Measurements from ENCODE around the gene FUOM. TPM values are rescaled to one million over a fixed set of nuclear protein-coding genes. Genes with fewer than 3 reads are reported as not detected.

FUOM gene
- total RNA-seq, 2 experiments from 2014 or later, result 11.9 to 16.2 TPM

DNA sequence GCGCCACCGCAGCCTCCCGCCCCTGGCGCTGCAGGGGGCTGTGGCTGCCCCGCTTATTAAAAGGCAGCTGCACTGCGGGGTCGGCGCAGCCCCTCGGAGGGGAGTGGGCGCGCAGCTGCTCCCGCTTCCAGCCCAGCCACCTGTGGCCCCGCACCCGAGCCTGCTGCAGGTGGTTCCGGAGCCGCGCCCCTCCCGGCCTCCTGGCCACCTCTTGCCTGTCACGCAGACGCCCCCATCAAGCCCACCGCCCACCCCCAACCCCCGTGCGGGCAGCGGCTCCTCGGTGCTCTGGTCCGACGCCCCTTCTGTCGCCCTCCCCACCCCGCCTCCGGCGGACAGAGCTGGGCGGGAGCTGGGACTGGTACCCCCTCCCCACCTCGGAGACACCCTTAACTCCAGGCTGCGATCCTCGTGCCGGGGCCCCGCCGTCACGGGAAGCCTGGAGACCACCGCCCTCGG, 21.7 kb downstream of the FUOM start:
- Mint-ChIP-seq H3K4me3 (no peak overlapping the region), H3K27me3 (peaks cover 36% of the 10 kb centered on the region), H3K27ac (no peak overlapping the region), H3K4me1 (peaks cover 3% of the 10 kb centered on the region), H3K9me3 (no peaks in the 10 kb centered on the region), H3K36me3 (ENCODE audit: low read depth) (no peaks in the 10 kb centered on the region)
- ChIA-PET POLR2A (no interaction called here), CTCF (interaction anchor here (1.2 kb wide), 1 partner anchor 29 kb away, joined by 4 read pairs; no protein-coding TSS in a partner anchor)
- no peak for DNase-seq

DNA sequence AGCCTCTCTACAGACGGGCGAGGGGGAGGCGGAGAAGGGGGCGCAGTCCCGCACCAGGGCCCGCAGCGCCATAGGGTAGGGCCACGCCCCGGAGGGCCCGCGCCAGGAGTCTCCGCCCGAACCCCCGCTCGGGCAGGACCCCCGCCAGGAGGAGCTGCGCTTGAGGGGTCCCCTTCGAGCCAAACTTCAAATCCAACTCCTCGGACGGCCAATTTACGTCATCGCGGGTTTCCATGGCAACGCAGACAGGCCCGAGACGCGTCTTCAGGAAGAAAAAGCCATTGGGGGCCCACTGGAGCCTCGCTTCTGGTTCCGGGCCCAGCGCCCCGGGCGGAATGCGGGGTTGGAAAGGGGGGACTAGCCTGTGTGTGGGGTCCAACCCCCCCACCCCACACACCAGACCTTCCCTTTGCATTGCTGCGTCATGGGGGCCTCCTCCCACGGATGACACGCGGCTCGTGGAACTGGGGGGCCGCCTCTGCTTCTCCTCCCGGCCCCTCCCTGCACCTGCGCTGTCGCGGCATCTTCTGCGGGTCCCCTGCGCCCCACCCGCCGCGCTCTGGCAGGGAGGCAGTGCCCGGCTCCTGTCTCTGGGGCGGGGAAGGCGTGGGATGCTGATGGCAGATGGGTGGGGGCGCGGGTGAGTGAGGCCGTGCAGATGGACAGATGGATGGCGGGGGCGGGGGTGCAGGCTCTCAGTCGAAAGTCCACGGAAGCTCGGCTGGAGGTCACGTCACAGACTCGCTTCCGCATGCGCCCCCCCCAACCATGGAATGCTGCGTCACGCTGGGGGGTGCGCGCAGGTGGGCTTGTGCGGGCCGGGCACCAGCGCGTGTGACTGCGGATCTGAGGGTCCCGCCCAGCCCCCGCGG, 22.3 kb downstream of the FUOM start:
- peak overlapping the region; percentile 19 for H3K4me3 Mint-ChIP-seq
- CTCF ChIA-PET, result interaction anchor here (1.2 kb wide), 1 partner anchor 28 kb away, joined by 4 read pairs; no protein-coding TSS in a partner anchor
- H3K27ac Mint-ChIP-seq, result no peak overlapping the region
- no peaks in the 10 kb centered on the region for H3K9me3 Mint-ChIP-seq
- H3K27me3 Mint-ChIP-seq, result peaks cover 40% of the 10 kb centered on the region
- DNase-seq, result peak; percentile 78
- peaks cover 3% of the 10 kb centered on the region for H3K4me1 Mint-ChIP-seq
- POLR2A ChIA-PET, result no interaction called here
- no peaks in the 10 kb centered on the region for H3K36me3 Mint-ChIP-seq (ENCODE audit: low read depth)

DNA sequence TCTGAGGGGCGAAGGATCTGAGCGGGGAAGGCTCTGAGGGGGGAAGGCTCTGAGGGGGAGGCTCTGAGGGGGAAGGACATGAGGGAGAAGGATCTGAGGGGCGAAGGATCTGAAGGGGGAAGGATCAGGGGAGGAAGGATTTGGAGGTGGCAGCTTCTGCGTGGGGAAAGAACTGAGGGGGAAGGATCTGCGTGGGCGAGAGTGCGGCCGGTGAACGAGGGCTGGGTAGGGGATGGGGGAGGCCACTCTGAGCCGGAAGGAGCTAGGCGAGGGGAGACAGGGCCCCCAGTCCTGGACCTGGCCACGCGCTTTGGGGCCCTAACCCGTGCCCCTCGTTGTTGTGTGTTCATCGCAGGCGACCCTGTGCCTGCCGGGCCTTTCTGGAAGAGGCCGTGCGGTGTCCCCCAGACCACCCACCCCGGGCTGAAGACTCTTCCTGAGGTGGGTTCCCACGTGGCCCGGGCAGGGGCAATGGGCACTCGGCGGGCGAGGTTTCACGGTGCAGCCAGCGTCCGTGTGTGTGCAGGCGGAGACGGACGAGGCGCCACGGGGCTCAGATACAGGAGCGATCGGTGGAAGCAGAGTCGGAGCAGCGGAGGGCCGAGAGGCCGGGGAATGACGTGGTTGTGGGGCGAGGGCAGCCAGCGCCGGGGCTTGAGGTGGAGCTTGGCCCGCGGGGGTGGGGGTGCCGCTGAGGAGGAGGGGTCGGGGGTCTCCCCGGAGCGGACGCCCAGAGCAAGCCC, 23.1 kb downstream of the FUOM start:
- CTCF ChIA-PET, result interaction anchor here (1.3 kb wide), 1 partner anchor 9 kb away, joined by 4 read pairs; no protein-coding TSS in a partner anchor

DNA sequence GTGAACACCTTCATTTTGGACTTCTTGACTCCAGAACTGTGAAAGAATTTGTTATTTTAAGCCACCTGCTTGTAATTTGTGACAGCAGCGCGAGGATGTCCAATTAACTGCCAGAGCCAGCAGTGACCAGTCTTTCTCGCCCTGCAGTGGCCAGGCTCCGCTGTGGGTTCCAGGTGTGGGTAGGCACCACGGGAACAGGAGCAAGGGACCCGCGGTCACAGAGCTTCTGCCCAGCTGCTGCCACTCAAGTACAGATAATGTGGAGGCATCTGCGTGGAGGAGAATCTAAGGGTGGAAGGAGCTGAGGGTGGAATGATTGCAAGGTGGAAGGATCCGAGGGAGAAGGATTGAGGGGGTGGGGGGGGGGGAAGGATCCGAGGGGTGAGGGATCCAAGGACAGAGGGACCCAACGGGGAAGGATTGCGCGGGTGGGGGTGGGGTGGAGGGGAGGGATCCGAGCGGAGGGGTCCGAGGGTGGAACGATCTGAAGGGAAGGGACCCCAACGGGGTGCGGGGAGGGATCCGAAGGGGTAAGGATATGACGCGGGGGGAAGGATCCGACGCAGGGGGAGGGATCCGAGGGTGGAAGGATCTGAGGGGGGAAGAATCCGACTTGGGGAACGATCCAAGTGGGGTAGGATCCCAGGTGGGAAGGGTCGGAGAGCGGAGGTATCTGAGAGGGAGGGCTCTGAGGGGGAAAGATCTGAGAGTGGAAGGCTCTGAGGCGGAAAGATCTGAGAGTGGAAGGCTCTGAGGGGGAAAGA, 24.7 kb downstream of the FUOM start:
- no peak overlapping the region for H3K27ac Mint-ChIP-seq
- H3K27me3 Mint-ChIP-seq, result peaks cover 52% of the 10 kb centered on the region
- H3K36me3 Mint-ChIP-seq (ENCODE audit: low read depth), result no peaks in the 10 kb centered on the region
- no peak overlapping the region for H3K4me3 Mint-ChIP-seq
- no peaks in the 10 kb centered on the region for H3K9me3 Mint-ChIP-seq
- CTCF ChIA-PET, result no interaction called here
- POLR2A ChIA-PET, result no interaction called here
- no peak for DNase-seq
- H3K4me1 Mint-ChIP-seq, result peaks cover 5% of the 10 kb centered on the region

More for the DNA sequence above, 23.1 kb downstream of the FUOM start:
- H3K9me3 Mint-ChIP-seq, result no peaks in the 10 kb centered on the region
- H3K27me3 Mint-ChIP-seq, result peaks cover 42% of the 10 kb centered on the region
- DNase-seq, result no peak
- H3K27ac Mint-ChIP-seq, result no peak overlapping the region
- H3K4me1 Mint-ChIP-seq, result peaks cover 3% of the 10 kb centered on the region
- POLR2A ChIA-PET, result no interaction called here
- no peaks in the 10 kb centered on the region for H3K36me3 Mint-ChIP-seq (ENCODE audit: low read depth)
- H3K4me3 Mint-ChIP-seq, result no peak overlapping the region

DNA sequence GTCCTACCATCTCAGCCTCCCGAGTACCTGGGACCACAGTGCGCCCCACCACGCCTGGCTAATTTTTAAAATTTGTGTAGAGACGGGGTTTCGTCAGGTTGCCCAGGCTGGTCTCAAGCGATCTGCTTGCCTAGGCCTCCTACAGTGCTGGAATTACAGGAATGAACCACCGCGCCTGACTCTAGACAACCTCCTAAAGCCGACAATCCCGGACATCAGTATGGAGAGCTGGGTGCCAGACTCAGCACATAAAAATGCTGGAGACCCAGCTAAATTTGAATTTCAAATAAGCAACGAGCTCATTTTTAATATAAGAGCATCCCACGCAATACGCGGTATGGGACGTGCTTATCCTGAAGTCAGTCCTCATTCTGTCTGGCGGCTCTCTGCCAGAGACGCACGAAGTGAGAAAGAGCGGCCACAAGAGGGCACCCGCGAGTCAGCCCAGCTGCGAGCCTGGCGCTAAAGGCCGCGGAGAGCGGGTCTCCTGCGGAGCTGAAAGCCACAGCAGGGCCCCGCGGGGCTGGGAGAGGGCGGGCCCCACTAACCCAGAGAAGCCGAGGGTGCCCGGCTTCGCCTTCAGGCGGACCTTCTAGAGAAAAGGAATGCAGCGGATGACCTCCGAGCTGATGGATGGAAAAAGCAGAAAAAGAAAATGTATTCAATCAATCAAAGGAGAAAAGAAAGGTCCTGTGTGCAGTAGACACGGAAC, 28.2 kb downstream of the FUOM start:
- ChIA-PET POLR2A (no interaction called here), CTCF (interaction anchor here (0.6 to 2.0 kb wide), 25 partner anchors 10 to 291 kb away, joined by 3 to 23 read pairs (median 5); partner anchors contain the start of genes FUOM and PRAP1)
- peak overlapping the region; percentile 68 for H3K27ac Mint-ChIP-seq
- H3K36me3 Mint-ChIP-seq (ENCODE audit: low read depth), result no peaks in the 10 kb centered on the region
- H3K9me3 Mint-ChIP-seq, result no peaks in the 10 kb centered on the region
- H3K4me1 Mint-ChIP-seq, result peaks cover 7% of the 10 kb centered on the region
- H3K4me3 Mint-ChIP-seq, result peak overlapping the region; percentile 13
- H3K27me3 Mint-ChIP-seq, result peaks cover 64% of the 10 kb centered on the region
- peak; percentile 86 for DNase-seq

DNA sequence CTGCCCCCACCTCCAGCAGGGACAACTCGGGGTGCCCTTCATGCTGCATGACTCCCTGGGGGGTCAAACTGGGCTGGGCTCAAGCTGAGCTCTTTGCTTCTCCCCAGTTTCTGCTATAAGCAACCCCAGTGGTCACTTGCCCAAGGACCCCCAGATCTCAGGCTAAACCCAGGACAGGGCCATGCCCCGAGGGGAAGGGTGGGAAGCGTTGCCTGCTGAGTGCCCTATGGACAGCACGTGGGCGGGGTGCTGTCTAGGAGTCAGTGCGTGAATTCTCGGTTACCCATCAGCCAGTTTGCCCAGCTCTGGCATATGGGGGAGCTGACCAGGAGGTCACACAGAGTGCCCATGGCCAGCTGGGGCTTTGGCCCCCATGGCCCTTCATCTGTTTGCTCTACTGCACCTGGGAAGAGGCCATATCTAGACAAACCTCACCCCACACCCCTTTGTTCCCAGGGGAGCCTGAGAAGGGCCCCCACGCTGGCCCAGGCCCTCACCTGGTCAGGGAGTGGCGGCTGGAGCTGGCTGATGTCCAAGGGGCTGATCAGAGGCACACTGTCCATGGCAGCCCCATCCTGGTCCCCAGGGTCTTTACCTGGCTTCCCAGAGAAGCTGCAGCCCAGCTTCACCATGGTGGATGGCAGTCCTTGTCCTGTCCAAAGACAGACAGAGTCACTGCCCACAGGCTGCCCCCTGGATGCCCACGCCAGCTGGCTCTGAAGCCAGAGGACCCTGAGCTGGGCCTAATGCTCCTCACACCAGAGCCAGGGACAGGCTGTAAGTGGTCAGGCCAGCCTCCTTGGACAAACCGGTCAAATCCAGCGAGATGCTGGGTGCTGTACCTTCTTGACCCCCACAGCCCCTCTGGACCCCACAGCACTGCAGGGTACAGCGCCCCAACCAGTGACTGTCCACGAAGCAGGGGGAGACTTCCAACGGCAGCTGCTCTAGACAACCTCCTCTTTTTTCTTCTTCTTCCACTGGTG, 29.2 kb downstream of the FUOM start:
- DNase-seq, result no peak
- Mint-ChIP-seq H3K4me3 (no peak overlapping the region), H3K9me3 (no peaks in the 10 kb centered on the region), H3K4me1 (peaks cover 7% of the 10 kb centered on the region), H3K36me3 (ENCODE audit: low read depth) (no peaks in the 10 kb centered on the region), H3K27me3 (peaks cover 60% of the 10 kb centered on the region), H3K27ac (no peak overlapping the region)
- CTCF ChIA-PET, result interaction anchor here (1.0 to 2.0 kb wide), 20 partner anchors 9 to 292 kb away, joined by 3 to 23 read pairs (median 5); partner anchors contain the start of gene PRAP1
- POLR2A ChIA-PET, result no interaction called here

DNA sequence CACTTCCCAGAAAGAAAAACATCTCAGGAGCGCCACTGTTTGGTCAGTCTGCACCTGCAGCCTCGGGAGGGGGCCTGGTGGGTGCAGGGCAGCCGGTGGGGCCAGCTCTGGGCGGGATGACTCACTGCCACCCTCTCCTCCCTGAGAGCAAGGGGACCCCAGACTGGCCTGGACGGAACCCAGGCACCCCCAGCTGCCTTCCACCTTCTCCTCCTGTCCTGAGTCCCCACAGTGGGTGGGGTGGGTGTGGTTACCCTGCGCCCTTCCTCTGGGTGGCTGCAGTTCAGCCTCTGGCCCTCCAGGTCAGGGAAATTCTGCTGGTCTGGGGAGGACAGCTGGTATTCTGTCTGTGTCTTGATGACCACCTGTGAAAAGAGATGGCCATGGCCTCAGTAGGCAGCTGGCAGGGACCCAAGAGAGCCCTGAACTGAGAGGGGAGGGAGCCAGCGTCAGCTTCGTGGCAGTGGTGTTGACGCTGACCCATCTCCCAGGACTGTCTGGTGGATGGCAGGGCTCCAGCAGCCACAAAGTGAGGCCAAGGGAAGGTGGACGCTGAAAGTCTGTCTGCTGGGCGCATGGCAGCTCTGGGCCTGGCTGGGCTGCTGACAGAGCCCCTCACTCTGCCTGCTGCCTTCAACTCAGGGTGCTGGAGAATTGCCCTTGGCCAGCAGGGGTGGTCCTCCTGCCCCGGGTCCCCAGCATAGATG, 30.0 kb downstream of the FUOM start:
- H3K4me3 Mint-ChIP-seq, result no peak overlapping the region
- ChIA-PET POLR2A (no interaction called here), CTCF (interaction anchor here (1.8 kb wide), 1 partner anchor 20 kb away, joined by 5 read pairs; no protein-coding TSS in a partner anchor)
- no peaks in the 10 kb centered on the region for H3K36me3 Mint-ChIP-seq (ENCODE audit: low read depth)
- no peaks in the 10 kb centered on the region for H3K9me3 Mint-ChIP-seq
- H3K27me3 Mint-ChIP-seq, result peaks cover 54% of the 10 kb centered on the region
- H3K27ac Mint-ChIP-seq, result no peak overlapping the region
- peaks cover 7% of the 10 kb centered on the region for H3K4me1 Mint-ChIP-seq
- no peak for DNase-seq

DNA sequence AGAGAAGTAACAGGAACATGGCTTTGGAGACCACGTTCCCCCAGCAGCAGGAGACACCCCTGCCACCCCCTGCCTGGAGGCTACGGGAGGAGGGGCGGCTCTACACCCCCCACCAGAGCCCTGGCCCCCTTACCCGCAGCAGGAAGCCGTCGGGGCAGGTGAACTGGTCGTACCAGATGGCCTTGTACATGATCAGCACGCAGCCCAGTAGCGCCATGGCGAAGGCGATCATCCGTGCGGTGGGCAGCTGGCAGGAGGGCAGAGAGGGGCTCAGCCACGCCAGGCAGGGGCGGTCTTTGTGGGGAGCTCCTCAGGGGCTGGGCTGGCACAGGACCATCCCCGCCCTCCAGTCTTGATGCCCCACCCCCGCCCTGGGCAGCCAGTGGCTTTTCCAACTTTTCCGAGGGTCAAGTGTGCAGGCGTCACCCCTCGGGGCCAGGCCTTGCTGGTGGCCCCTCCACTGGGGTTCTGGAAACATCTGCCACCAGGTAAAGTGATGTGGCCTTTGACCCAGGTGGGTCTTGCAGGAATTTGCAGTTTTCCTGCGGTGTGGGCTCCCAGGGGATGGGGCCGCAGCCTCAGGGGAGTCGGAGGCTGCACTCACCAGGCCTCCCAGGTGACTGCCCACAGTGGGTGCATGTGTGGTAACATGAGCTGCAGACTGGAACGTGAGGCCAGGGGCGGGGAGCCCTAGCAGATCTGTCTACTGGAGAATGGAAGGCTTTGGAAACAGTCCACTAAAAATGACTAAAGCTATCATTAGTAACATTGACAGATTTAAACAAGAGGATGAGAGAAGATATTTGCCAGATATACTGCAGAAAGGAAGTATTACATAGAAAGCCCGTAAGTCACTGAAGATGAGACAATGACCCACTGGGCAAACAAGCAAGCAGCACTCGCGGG, 30.8 kb downstream of the FUOM start:
- CTCF ChIA-PET, result no interaction called here
- POLR2A ChIA-PET, result no interaction called here
- Mint-ChIP-seq H3K27ac (no peak overlapping the region), H3K36me3 (ENCODE audit: low read depth) (no peaks in the 10 kb centered on the region), H3K4me1 (peaks cover 7% of the 10 kb centered on the region), H3K27me3 (peaks cover 46% of the 10 kb centered on the region), H3K4me3 (no peak overlapping the region), H3K9me3 (no peaks in the 10 kb centered on the region)
- no peak for DNase-seq

DNA sequence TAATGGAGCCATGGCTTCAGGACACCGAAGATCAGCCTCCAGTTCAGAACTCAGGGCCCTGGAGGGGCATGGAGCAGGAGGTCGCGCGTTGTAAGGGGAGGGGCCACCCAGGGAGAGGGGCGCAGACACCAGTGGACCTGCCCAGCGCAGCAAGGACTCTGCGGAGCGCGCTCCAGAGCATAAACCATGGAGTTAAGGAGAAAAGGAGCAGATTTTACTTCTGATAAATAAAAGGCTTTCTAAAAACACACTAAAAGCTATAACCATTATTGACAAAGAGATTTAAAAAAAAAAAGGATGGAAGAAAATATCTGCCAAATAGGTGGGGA, 31.6 kb downstream of the FUOM start:
- Mint-ChIP-seq H3K4me3 (no peak overlapping the region), H3K9me3 (no peaks in the 10 kb centered on the region), H3K27me3 (peaks cover 38% of the 10 kb centered on the region), H3K36me3 (ENCODE audit: low read depth) (no peaks in the 10 kb centered on the region), H3K27ac (no peak overlapping the region), H3K4me1 (peaks cover 7% of the 10 kb centered on the region)
- no peak for DNase-seq
- POLR2A ChIA-PET, result no interaction called here
- CTCF ChIA-PET, result no interaction called here

DNA sequence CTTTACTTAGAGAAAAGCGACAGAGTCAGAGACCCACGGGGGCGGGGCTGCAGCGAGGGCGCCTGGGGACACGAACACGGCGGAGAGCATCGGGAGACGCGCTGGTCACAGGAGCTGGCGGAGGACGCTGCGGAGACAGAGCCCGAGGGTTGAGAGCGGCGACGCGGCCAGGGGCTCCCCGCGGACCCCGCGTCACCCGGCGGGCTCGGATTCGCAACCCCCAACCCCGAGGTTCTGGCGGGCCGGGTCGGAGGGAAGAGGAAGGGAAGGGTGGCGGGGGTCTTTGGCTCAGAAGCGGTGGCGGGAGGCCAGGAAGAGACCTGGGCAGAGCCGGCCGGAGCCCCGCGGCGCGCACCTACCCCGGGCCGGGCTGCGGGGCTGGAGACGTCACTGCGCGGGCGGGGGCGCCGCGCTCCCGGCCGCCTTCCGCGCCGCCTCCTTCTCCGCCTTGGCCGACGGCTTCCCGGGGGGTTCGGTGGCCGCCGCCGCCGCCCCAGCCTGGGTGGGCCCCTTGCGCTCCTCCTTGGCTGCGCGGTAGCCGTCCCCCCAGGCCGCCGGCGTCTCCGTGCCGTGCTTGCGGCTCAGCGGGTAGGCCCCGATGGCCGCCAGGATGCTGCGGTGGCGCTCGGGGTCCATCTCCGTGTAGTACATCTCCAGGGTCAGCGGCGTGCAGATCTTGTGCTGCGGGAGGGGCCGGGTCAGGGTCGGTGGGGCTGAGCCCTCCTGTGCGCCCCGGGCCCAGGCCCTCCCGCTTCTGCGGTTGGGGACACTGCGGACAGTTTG, 32.2 kb downstream of the FUOM start:
- ChIA-PET POLR2A (no interaction called here), CTCF (interaction anchor here (1.1 kb wide), 1 partner anchor 9 kb away, joined by 4 read pairs; no protein-coding TSS in a partner anchor)
- Mint-ChIP-seq H3K4me1 (peaks cover 7% of the 10 kb centered on the region), H3K4me3 (peak overlapping the region; percentile 43), H3K9me3 (no peaks in the 10 kb centered on the region), H3K36me3 (ENCODE audit: low read depth) (no peaks in the 10 kb centered on the region), H3K27ac (no peak overlapping the region), H3K27me3 (peaks cover 33% of the 10 kb centered on the region)
- no peak for DNase-seq

Data from activated CD4-positive, alpha-beta T cell treated with anti-CD3 and anti-CD28 coated beads, Interleukin-2, amount 10 ng/mL, durations not matched to agents 7 days and 5 days (primary cell).